Panc1 (cell line): Measurements from ENCODE around the gene LIM2. TPM values are rescaled to one million over a fixed set of nuclear protein-coding genes. Genes with fewer than 3 reads are reported as not detected.

Experiments used
- ATAC-seq: fragments of 200-7000 bp; cut with Tn5 transposase; 2 replicates; pipeline ENCODE4 v1.9.1; 2020; ENCODE audit warnings: mild to moderate bottlenecking, moderate library complexity
- BruUV-seq: library from RNA; stranded (reverse); fragments of 400-500 nt; replicated peaks from 2 replicates; lab custom pipeline; 2021; lab: Mats Ljungman, UMichigan
- CTCF ChIA-PET: fragments of 300-600 bp; sonication (Branson Sonifier 250); formaldehyde crosslinking; loops from one replicate; lab custom pipeline; 2022; ENCODE audit warnings: antibody characterized with exemption; lab: Charles Lee
- POLR2A ChIA-PET: fragments of 300-600 bp; sonication (Branson Sonifier 250); formaldehyde crosslinking; loops from one replicate; lab custom pipeline; 2022; ENCODE audit warnings: antibody characterized with exemption; lab: Charles Lee
- DNase-seq: peaks from one replicate; pipeline ENCODE4 v3.0.0-alpha.2; 2010; ENCODE audit warnings: low read depth, low spot score
- H3K27ac ChIP-seq: 2 replicates; pipeline ENCODE4 v1.5.1; 2011; ENCODE audit warnings: mild to moderate bottlenecking, low read length, inconsistent platforms
- H3K27me3 ChIP-seq: fragments of 200-500 bp; sonication (Bioruptor generic); 2 replicates; pipeline ENCODE4 v1.6.0; 2014; ENCODE audit warnings: low read length, inconsistent platforms; ENCODE audit not compliant: control insufficient read depth, insufficient read depth
- H3K36me3 ChIP-seq: fragments of 200-500 bp; sonication (Bioruptor generic); 2 replicates; pipeline ENCODE4 v1.5.1; 2014; ENCODE audit warnings: inconsistent platforms, mild to moderate bottlenecking, low read length, moderate library complexity; ENCODE audit not compliant: control insufficient read depth, insufficient read depth
- H3K4me1 ChIP-seq: 2 replicates; pipeline ENCODE4 v1.5.1; 2011; ENCODE audit warnings: inconsistent platforms, mild to moderate bottlenecking, low read length, moderate library complexity; ENCODE audit not compliant: control insufficient read depth, insufficient read depth
- H3K4me3 ChIP-seq, 2 experiments: 2 replicates each; pipeline ENCODE4 v1.5.1; 2011 to 2012; ENCODE audit warnings: low read depth in 2 of 2, low read length in 2 of 2, mild to moderate bottlenecking in 2 of 2, inconsistent platforms in 1 of 2, moderate library complexity in 1 of 2
- H3K9me3 ChIP-seq: fragments of 200-500 bp; sonication (Bioruptor generic); 2 replicates; pipeline ENCODE4 v1.5.1; 2014; ENCODE audit warnings: low read depth, mild to moderate bottlenecking, inconsistent platforms, low read length, moderate library complexity; ENCODE audit not compliant: control insufficient read depth, insufficient read depth
- CTCF ChIP-seq: fragments of 450-650 bp; IDR thresholded peaks from 2 replicates; pipeline ENCODE4 v1.5.1; 2017; ENCODE audit warnings: mild to moderate bottlenecking
- POLR2AphosphoS5 ChIP-seq: IDR thresholded peaks from 2 replicates; pipeline ENCODE4 v1.6.1; 2012; ENCODE audit warnings: mild to moderate bottlenecking, low read depth, low read length, moderate library complexity
- REST ChIP-seq, 2 experiments: IDR thresholded peaks; 2 replicates each; pipeline ENCODE4 v1.6.1; 2011 to 2012; ENCODE audit warnings: low read depth in 2 of 2, control low read depth in 1 of 2, low read length in 1 of 2, mild to moderate bottlenecking in 1 of 2, moderate library complexity in 1 of 2; ENCODE audit not compliant: insufficient read depth in 1 of 2
- SIN3A ChIP-seq: IDR thresholded peaks from 2 replicates; pipeline ENCODE4 v1.6.1; 2012; ENCODE audit warnings: low read depth, mild to moderate bottlenecking, low read length, moderate library complexity, borderline replicate concordance; ENCODE audit not compliant: insufficient read depth
- TCF7L2 ChIP-seq: IDR thresholded peaks from 2 replicates; pipeline ENCODE4 v1.6.1; 2011; ENCODE audit warnings: mild to moderate bottlenecking, low read depth, low read length, inconsistent platforms
- in situ Hi-C: cut with HindIII; loops from 2 replicates; pipeline ENCODE4 v1.10.0; 2016; ENCODE audit warnings: low sequenced_read_pairs, low pct_unique_long_range_greater_than_20kb
- intact Hi-C: fragments of 100-400 bp; cut with micrococcal nuclease; formaldehyde crosslinking; loops from one replicate; pipeline ENCODE4 v1.10.0; 2022; ENCODE audit not compliant: unreplicated experiment
- total RNA-seq: library from RNA; stranded (reverse); gene quantifications from one replicate; pipeline ENCODE4 v1.2.1, GENCODE V29; 2021; ENCODE audit not compliant: unreplicated experiment

Gene LIM2
- total RNA-seq, 1 experiment from 2014 or later: not detected

GRCh38 chr19:51341976-51342580 lies 45.7 kb downstream of the LIM2 start, which contains the start of gene VSIG10L:
TSS of gene VSIG10L (minus strand) at chr19:51342139. CDS start at chr19:51342124, 15 bp downstream.
- Histone ChIP-seq H3K9me3 (no peaks in the 10 kb centered on the region), H3K27me3 (no peaks in the 10 kb centered on the region), H3K4me1 (no peaks in the 10 kb centered on the region), H3K36me3 (no peaks in the 10 kb centered on the region), H3K4me3 (no peak within 1 kb of the TSS), H3K27ac (no peak within 1 kb of the TSS)
- BruUV-seq: TSS peak; percentile 65
- intact Hi-C loops (no loop called here), in situ Hi-C loops (no loop called here)
- CTCF ChIA-PET: interaction anchor here (0.9 kb wide), 1 partner anchor 319 kb away, joined by 3 read pairs; no protein-coding TSS in a partner anchor
- ATAC-seq (no peak), DNase-seq (no peak)
- TF ChIP-seq CTCF: no peak
- TF ChIP-seq TCF7L2: no peak
- TF ChIP-seq REST (IDR thresholded peaks at IDR 0.05; ENCODE audit: insufficient read depth in 1 of 2, low read depth in 2 of 2, low read length in 1 of 2): peak; percentile 66 to 79
- TF ChIP-seq POLR2AphosphoS5: no peak
- TF ChIP-seq SIN3A: no peak
- POLR2A ChIA-PET: no interaction called here

GRCh38 chr19:51341066-51341465 lies 46.7 kb downstream of the LIM2 start:
- POLR2A ChIA-PET: no interaction called here
- H3K36me3 ChIP-seq: no peaks in the 10 kb centered on the region
- H3K27me3 ChIP-seq: no peaks in the 10 kb centered on the region
- no peak overlapping the region for H3K4me3 ChIP-seq
- no peaks in the 10 kb centered on the region for H3K9me3 ChIP-seq
- intact Hi-C loops: no loop called here
- in situ Hi-C loops: no loop called here
- H3K27ac ChIP-seq: no peak overlapping the region
- H3K4me1 ChIP-seq: no peaks in the 10 kb centered on the region
- BruUV-seq: no TSS peak
- DNase-seq: no peak
- no peak for ATAC-seq
- CTCF ChIA-PET: no interaction called here
- TF ChIP-seq REST (IDR thresholded peaks at IDR 0.05; ENCODE audit: insufficient read depth in 1 of 2, low read depth in 2 of 2, low read length in 1 of 2) (no peak), CTCF (no peak), SIN3A (no peak), POLR2AphosphoS5 (no peak), TCF7L2 (no peak)
